ENCODE data around the gene TMEM167B.

The TMEM167B gene

GRCh38 chr1:109083923-109084322 lies 6.6 kb upstream of the TMEM167B start:
- Histone ChIP-seq H3K27me3 (ENCODE audit: control insufficient read depth, insufficient read depth, low read length) (no peaks in the 10 kb centered on the region), H3K9ac (ENCODE audit: low read length) (no peak overlapping the region), H3K4me1 (ENCODE audit: control insufficient read depth, insufficient read depth, low read length) (peaks cover 15% of the 10 kb centered on the region), H3K4me3 (ENCODE audit: low read depth, low read length) (no peak overlapping the region), H3K36me3 (ENCODE audit: control insufficient read depth, insufficient read depth, low read length) (no peaks in the 10 kb centered on the region), H3K9me3 (ENCODE audit: control insufficient read depth, insufficient read depth, low read depth, low read length) (no peaks in the 10 kb centered on the region), H3K27ac (ENCODE audit: low read depth, low read length) (no peak overlapping the region)

GRCh38 chr1:109084563-109085517 lies 5.7 kb upstream of the TMEM167B start:
- Histone ChIP-seq H3K4me3 (ENCODE audit: low read depth, low read length) (no peak overlapping the region), H3K9me3 (ENCODE audit: control insufficient read depth, insufficient read depth, low read depth, low read length) (no peaks in the 10 kb centered on the region), H3K36me3 (ENCODE audit: control insufficient read depth, insufficient read depth, low read length) (no peaks in the 10 kb centered on the region), H3K9ac (ENCODE audit: low read length) (no peak overlapping the region), H3K27ac (ENCODE audit: low read depth, low read length) (no peak overlapping the region), H3K27me3 (ENCODE audit: control insufficient read depth, insufficient read depth, low read length) (no peaks in the 10 kb centered on the region), H3K4me1 (ENCODE audit: control insufficient read depth, insufficient read depth, low read length) (peaks cover 15% of the 10 kb centered on the region)

GRCh38 chr1:109089242-109090015 lies 1.1 kb upstream of the TMEM167B start:
- peaks cover 13% of the 10 kb centered on the region; the same call in 1 of the 2 replicates for H3K4me1 ChIP-seq (ENCODE audit: control insufficient read depth, insufficient read depth, low read length)
- no peaks in the 10 kb centered on the region for H3K27me3 ChIP-seq (ENCODE audit: control insufficient read depth, insufficient read depth, low read length)
- no peak overlapping the region for H3K9ac ChIP-seq (ENCODE audit: low read length)
- no peak overlapping the region for H3K27ac ChIP-seq (ENCODE audit: low read depth, low read length)
- H3K4me3 ChIP-seq (ENCODE audit: low read depth, low read length), result peak overlapping the region; percentile 76
- H3K9me3 ChIP-seq (ENCODE audit: control insufficient read depth, insufficient read depth, low read depth, low read length), result no peaks in the 10 kb centered on the region
- H3K36me3 ChIP-seq (ENCODE audit: control insufficient read depth, insufficient read depth, low read length), result peaks cover 4% of the 10 kb centered on the region

- Histone ChIP-seq H3K9me3 (ENCODE audit: control insufficient read depth, insufficient read depth, low read depth, low read length) (no peaks in the 10 kb centered on the region), H3K4me3 (ENCODE audit: low read depth, low read length) (peak overlapping the region; percentile 76), H3K27me3 (ENCODE audit: control insufficient read depth, insufficient read depth, low read length) (no peaks in the 10 kb centered on the region), H3K27ac (ENCODE audit: low read depth, low read length) (peak overlapping the region; percentile 0; the same call in 1 of the 2 replicates), H3K36me3 (ENCODE audit: control insufficient read depth, insufficient read depth, low read length) (peaks cover 8% of the 10 kb centered on the region), H3K4me1 (ENCODE audit: control insufficient read depth, insufficient read depth, low read length) (peaks cover 11% of the 10 kb centered on the region; the same call in 1 of the 2 replicates), H3K9ac (ENCODE audit: low read length) (peak overlapping the region; percentile 50)
These were observed 694 bp downstream of the TMEM167B start for GRCh38 chr1:109091078-109091838.

GRCh38 chr1:109091839-109092193 lies 1.3 kb downstream of the TMEM167B start:
- Histone ChIP-seq H3K4me3 (ENCODE audit: low read depth, low read length) (peak overlapping the region; percentile 76), H3K27ac (ENCODE audit: low read depth, low read length) (no peak overlapping the region), H3K4me1 (ENCODE audit: control insufficient read depth, insufficient read depth, low read length) (peaks cover 11% of the 10 kb centered on the region; the same call in 1 of the 2 replicates), H3K9ac (ENCODE audit: low read length) (peak overlapping the region; percentile 50), H3K9me3 (ENCODE audit: control insufficient read depth, insufficient read depth, low read depth, low read length) (no peaks in the 10 kb centered on the region), H3K36me3 (ENCODE audit: control insufficient read depth, insufficient read depth, low read length) (peaks cover 10% of the 10 kb centered on the region), H3K27me3 (ENCODE audit: control insufficient read depth, insufficient read depth, low read length) (no peaks in the 10 kb centered on the region)

GRCh38 chr1:109094377-109094803 lies 3.8 kb downstream of the TMEM167B start:
- Histone ChIP-seq H3K36me3 (ENCODE audit: control insufficient read depth, insufficient read depth, low read length) (peaks cover 10% of the 10 kb centered on the region), H3K9ac (ENCODE audit: low read length) (no peak overlapping the region), H3K4me1 (ENCODE audit: control insufficient read depth, insufficient read depth, low read length) (peaks cover 11% of the 10 kb centered on the region; the same call in 1 of the 2 replicates), H3K9me3 (ENCODE audit: control insufficient read depth, insufficient read depth, low read depth, low read length) (no peaks in the 10 kb centered on the region), H3K4me3 (ENCODE audit: low read depth, low read length) (no peak overlapping the region), H3K27me3 (ENCODE audit: control insufficient read depth, insufficient read depth, low read length) (no peaks in the 10 kb centered on the region), H3K27ac (ENCODE audit: low read depth, low read length) (no peak overlapping the region)

- H3K36me3 ChIP-seq (ENCODE audit: control insufficient read depth, insufficient read depth, low read length), result peaks cover 10% of the 10 kb centered on the region
- no peak overlapping the region for H3K4me3 ChIP-seq (ENCODE audit: low read depth, low read length)
- H3K27me3 ChIP-seq (ENCODE audit: control insufficient read depth, insufficient read depth, low read length), result no peaks in the 10 kb centered on the region
- no peak overlapping the region for H3K27ac ChIP-seq (ENCODE audit: low read depth, low read length)
- H3K9ac ChIP-seq (ENCODE audit: low read length), result no peak overlapping the region
- peaks cover 11% of the 10 kb centered on the region; the same call in 1 of the 2 replicates for H3K4me1 ChIP-seq (ENCODE audit: control insufficient read depth, insufficient read depth, low read length)
- no peaks in the 10 kb centered on the region for H3K9me3 ChIP-seq (ENCODE audit: control insufficient read depth, insufficient read depth, low read depth, low read length)
These were observed 4.3 kb downstream of the TMEM167B start for GRCh38 chr1:109094871-109095270.

GRCh38 chr1:109095631-109096030 lies 5.1 kb downstream of the TMEM167B start:
- Histone ChIP-seq H3K27ac (ENCODE audit: low read depth, low read length) (no peak overlapping the region), H3K4me1 (ENCODE audit: control insufficient read depth, insufficient read depth, low read length) (peaks cover 11% of the 10 kb centered on the region; the same call in 1 of the 2 replicates), H3K9ac (ENCODE audit: low read length) (no peak overlapping the region), H3K4me3 (ENCODE audit: low read depth, low read length) (no peak overlapping the region), H3K9me3 (ENCODE audit: control insufficient read depth, insufficient read depth, low read depth, low read length) (no peaks in the 10 kb centered on the region), H3K36me3 (ENCODE audit: control insufficient read depth, insufficient read depth, low read length) (peaks cover 10% of the 10 kb centered on the region), H3K27me3 (ENCODE audit: control insufficient read depth, insufficient read depth, low read length) (no peaks in the 10 kb centered on the region)

GRCh38 chr1:109096120-109096519 lies 5.6 kb downstream of the TMEM167B start:
- H3K27ac ChIP-seq (ENCODE audit: low read depth, low read length), result no peak overlapping the region
- no peaks in the 10 kb centered on the region for H3K27me3 ChIP-seq (ENCODE audit: control insufficient read depth, insufficient read depth, low read length)
- H3K4me3 ChIP-seq (ENCODE audit: low read depth, low read length), result no peak overlapping the region
- peaks cover 10% of the 10 kb centered on the region for H3K36me3 ChIP-seq (ENCODE audit: control insufficient read depth, insufficient read depth, low read length)
- no peak overlapping the region for H3K9ac ChIP-seq (ENCODE audit: low read length)
- H3K9me3 ChIP-seq (ENCODE audit: control insufficient read depth, insufficient read depth, low read depth, low read length), result no peaks in the 10 kb centered on the region
- H3K4me1 ChIP-seq (ENCODE audit: control insufficient read depth, insufficient read depth, low read length), result peaks cover 11% of the 10 kb centered on the region; the same call in 1 of the 2 replicates

GRCh38 chr1:109099938-109100773 lies 9.6 kb downstream of the TMEM167B start:
- H3K27me3 ChIP-seq (ENCODE audit: control insufficient read depth, insufficient read depth, low read length), result no peaks in the 10 kb centered on the region
- H3K9ac ChIP-seq (ENCODE audit: low read length), result peak overlapping the region; percentile 98
- H3K9me3 ChIP-seq (ENCODE audit: control insufficient read depth, insufficient read depth, low read depth, low read length), result no peaks in the 10 kb centered on the region
- H3K27ac ChIP-seq (ENCODE audit: low read depth, low read length), result peak overlapping the region; percentile 90
- H3K36me3 ChIP-seq (ENCODE audit: control insufficient read depth, insufficient read depth, low read length), result peaks cover 11% of the 10 kb centered on the region
- H3K4me1 ChIP-seq (ENCODE audit: control insufficient read depth, insufficient read depth, low read length), result no peaks in the 10 kb centered on the region
- peak overlapping the region; percentile 89 for H3K4me3 ChIP-seq (ENCODE audit: low read depth, low read length)

Measured in HUES6 (cell line).